Activated CD8-positive, alpha-beta memory T cell treated with anti-CD3 and anti-CD28 coated beads, Interleukin-2, amount 10 ng/mL, durations not matched to agents 7 days and 5 days (primary cell): ENCODE measurements around the gene RAPGEF3. TPM values are rescaled to one million over a fixed set of nuclear protein-coding genes. Genes with fewer than 3 reads are reported as not detected.
A peak's percentile ranks its signal among the peaks of the same experiment; 100 is the strongest.

Experiments used
- ATAC-seq: fragments of 150-1000 bp; cut with Tn5 transposase; one replicate; pipeline ENCODE4 v1.10.0; 2021; ENCODE audit warnings: moderate library complexity
- CTCF ChIA-PET: fragments of 350-600 bp; sonication (Branson Sonifier 250); formaldehyde crosslinking; loops from one replicate; lab custom pipeline; 2021; ENCODE audit warnings: antibody characterized with exemption; lab: Charles Lee
- DNase-seq: peaks from one replicate; pipeline ENCODE4 v3.0.0-alpha.2; 2020
- H3K27ac Mint-ChIP-seq: one replicate; pipeline ENCODE4 v1.8.0; 2021; ENCODE audit warnings: mild to moderate bottlenecking, mixed read lengths
- H3K27me3 Mint-ChIP-seq: one replicate; pipeline ENCODE4 v1.8.0; 2021; ENCODE audit warnings: mixed read lengths
- H3K36me3 Mint-ChIP-seq: one replicate; pipeline ENCODE4 v1.8.0; 2021; ENCODE audit warnings: mild to moderate bottlenecking, mixed read lengths
- H3K4me1 Mint-ChIP-seq: one replicate; pipeline ENCODE4 v1.8.0; 2021; ENCODE audit warnings: mixed read lengths
- H3K4me3 Mint-ChIP-seq: one replicate; pipeline ENCODE4 v1.8.0; 2021; ENCODE audit warnings: mild to moderate bottlenecking, moderate library complexity, mixed read lengths
- H3K9me3 Mint-ChIP-seq: one replicate; pipeline ENCODE4 v1.8.0; 2022; ENCODE audit warnings: low read depth, mixed read lengths
- total RNA-seq, 2 experiments: library from RNA; stranded (reverse); gene quantifications; one replicate each; pipeline ENCODE4 v1.2.3, GENCODE V29; 2021

Gene RAPGEF3
- total RNA-seq, 2 experiments from 2014 or later, result 1.5 to 1.9 TPM

- Mint-ChIP-seq H3K36me3 (peaks cover 21% of the 10 kb centered on the region), H3K4me3 (no peak overlapping the region), H3K27ac (peak overlapping the region; percentile 58), H3K9me3 (no peaks in the 10 kb centered on the region), H3K27me3 (no peaks in the 10 kb centered on the region), H3K4me1 (peaks cover 49% of the 10 kb centered on the region)
- CTCF ChIA-PET, result interaction anchor here (1.7 to 27.3 kb wide), 4 partner anchors 10 to 34 kb away, joined by 4 to 775 read pairs (median 34); partner anchors contain the start of gene HDAC7
- DNase-seq (no peak), ATAC-seq (no peak)
Measured at GRCh38 chr12:47799357-47799955, 40.8 kb upstream of the RAPGEF3 start.

GRCh38 chr12:47798382-47798948 lies 39.8 kb upstream of the RAPGEF3 start:
- CTCF ChIA-PET, result interaction anchor here (1.9 to 27.3 kb wide), 6 partner anchors 11 to 91 kb away, joined by 4 to 775 read pairs (median 21); partner anchors contain the start of gene HDAC7
- ATAC-seq, result no peak
- DNase-seq, result no peak
- no peaks in the 10 kb centered on the region for H3K27me3 Mint-ChIP-seq
- H3K4me3 Mint-ChIP-seq, result no peak overlapping the region
- peaks cover 21% of the 10 kb centered on the region for H3K36me3 Mint-ChIP-seq
- H3K27ac Mint-ChIP-seq, result no peak overlapping the region
- no peaks in the 10 kb centered on the region for H3K9me3 Mint-ChIP-seq
- peaks cover 39% of the 10 kb centered on the region for H3K4me1 Mint-ChIP-seq

GRCh38 chr12:47797441-47797840 lies 38.8 kb upstream of the RAPGEF3 start:
- Mint-ChIP-seq H3K4me1 (peaks cover 29% of the 10 kb centered on the region), H3K4me3 (no peak overlapping the region), H3K36me3 (peaks cover 23% of the 10 kb centered on the region), H3K27ac (peak overlapping the region; percentile 66), H3K9me3 (no peaks in the 10 kb centered on the region), H3K27me3 (no peaks in the 10 kb centered on the region)
- peak; percentile 61 for DNase-seq
- ATAC-seq, result peak; percentile 72
- CTCF ChIA-PET, result interaction anchor here (1.0 to 27.3 kb wide), 10 partner anchors 9 to 166 kb away, joined by 3 to 775 read pairs (median 8); partner anchors contain the start of gene TMEM106C

GRCh38 chr12:47795814-47796411 lies 37.2 kb upstream of the RAPGEF3 start:
- H3K9me3 Mint-ChIP-seq, result no peaks in the 10 kb centered on the region
- no peak overlapping the region for H3K27ac Mint-ChIP-seq
- ATAC-seq, result no peak
- CTCF ChIA-PET, result interaction anchor here (0.7 to 27.3 kb wide), 6 partner anchors 14 to 43 kb away, joined by 3 to 775 read pairs (median 18); no protein-coding TSS in a partner anchor
- peaks cover 27% of the 10 kb centered on the region for H3K36me3 Mint-ChIP-seq
- H3K27me3 Mint-ChIP-seq, result no peaks in the 10 kb centered on the region
- no peak for DNase-seq
- peaks cover 16% of the 10 kb centered on the region for H3K4me1 Mint-ChIP-seq
- no peak overlapping the region for H3K4me3 Mint-ChIP-seq

GRCh38 chr12:47795121-47795813 lies 36.6 kb upstream of the RAPGEF3 start:
- Mint-ChIP-seq H3K4me3 (no peak overlapping the region), H3K36me3 (peaks cover 30% of the 10 kb centered on the region), H3K9me3 (no peaks in the 10 kb centered on the region), H3K27me3 (no peaks in the 10 kb centered on the region), H3K27ac (no peak overlapping the region), H3K4me1 (peaks cover 14% of the 10 kb centered on the region)
- CTCF ChIA-PET, result interaction anchor here (0.8 to 11.5 kb wide), 3 partner anchors 13 to 43 kb away, joined by 3 to 80 read pairs (median 3); no protein-coding TSS in a partner anchor
- ATAC-seq (no peak), DNase-seq (no peak)

GRCh38 chr12:47794679-47795078 lies 36.0 kb upstream of the RAPGEF3 start:
- peaks cover 9% of the 10 kb centered on the region for H3K4me1 Mint-ChIP-seq
- no peaks in the 10 kb centered on the region for H3K9me3 Mint-ChIP-seq
- CTCF ChIA-PET, result interaction anchor here (0.8 to 11.5 kb wide), 2 partner anchors 37 to 44 kb away, joined by 3 to 80 read pairs; no protein-coding TSS in a partner anchor
- DNase-seq (no peak), ATAC-seq (no peak)
- H3K36me3 Mint-ChIP-seq, result peaks cover 30% of the 10 kb centered on the region
- no peaks in the 10 kb centered on the region for H3K27me3 Mint-ChIP-seq
- H3K27ac Mint-ChIP-seq, result no peak overlapping the region
- H3K4me3 Mint-ChIP-seq, result no peak overlapping the region

GRCh38 chr12:47793015-47793681 lies 34.5 kb upstream of the RAPGEF3 start:
- Mint-ChIP-seq H3K27me3 (no peaks in the 10 kb centered on the region), H3K27ac (no peak overlapping the region), H3K9me3 (no peaks in the 10 kb centered on the region), H3K4me1 (peaks cover 2% of the 10 kb centered on the region), H3K4me3 (no peak overlapping the region), H3K36me3 (peaks cover 43% of the 10 kb centered on the region)
- no peak for DNase-seq
- ATAC-seq, result no peak
- CTCF ChIA-PET, result interaction anchor here (0.8 to 11.5 kb wide), 4 partner anchors 9 to 78 kb away, joined by 3 to 80 read pairs (median 4); no protein-coding TSS in a partner anchor

GRCh38 chr12:47791874-47792273 lies 33.2 kb upstream of the RAPGEF3 start:
- no peak for ATAC-seq
- no peak for DNase-seq
- Mint-ChIP-seq H3K36me3 (peaks cover 49% of the 10 kb centered on the region), H3K9me3 (no peaks in the 10 kb centered on the region), H3K4me1 (no peaks in the 10 kb centered on the region), H3K27ac (peak overlapping the region; percentile 52), H3K27me3 (no peaks in the 10 kb centered on the region), H3K4me3 (no peak overlapping the region)
- CTCF ChIA-PET, result interaction anchor here (0.8 to 11.5 kb wide), 2 partner anchors 47 to 49 kb away, joined by 3 to 80 read pairs; no protein-coding TSS in a partner anchor

- CTCF ChIA-PET, result interaction anchor here (11.5 kb wide), 1 partner anchor 47 kb away, joined by 80 read pairs; no protein-coding TSS in a partner anchor
- no peak for ATAC-seq
- no peak overlapping the region for H3K4me3 Mint-ChIP-seq
- no peaks in the 10 kb centered on the region for H3K27me3 Mint-ChIP-seq
- H3K9me3 Mint-ChIP-seq, result no peaks in the 10 kb centered on the region
- peaks cover 53% of the 10 kb centered on the region for H3K36me3 Mint-ChIP-seq
- DNase-seq, result no peak
- no peak overlapping the region for H3K27ac Mint-ChIP-seq
- no peaks in the 10 kb centered on the region for H3K4me1 Mint-ChIP-seq
Measured at GRCh38 chr12:47791351-47791746, 32.7 kb upstream of the RAPGEF3 start.

GRCh38 chr12:47790676-47791350 lies 32.1 kb upstream of the RAPGEF3 start:
- Mint-ChIP-seq H3K9me3 (no peaks in the 10 kb centered on the region), H3K4me3 (no peak overlapping the region), H3K4me1 (no peaks in the 10 kb centered on the region), H3K27me3 (no peaks in the 10 kb centered on the region), H3K27ac (peak overlapping the region; percentile 26), H3K36me3 (peaks cover 54% of the 10 kb centered on the region)
- CTCF ChIA-PET, result interaction anchor here (0.8 to 11.5 kb wide), 6 partner anchors 9 to 48 kb away, joined by 3 to 80 read pairs (median 6); no protein-coding TSS in a partner anchor
- ATAC-seq (no peak), DNase-seq (no peak)

GRCh38 chr12:47789712-47790489 lies 31.2 kb upstream of the RAPGEF3 start:
- CTCF ChIA-PET, result interaction anchor here (0.8 to 11.5 kb wide), 9 partner anchors 8 to 49 kb away, joined by 3 to 80 read pairs (median 8); no protein-coding TSS in a partner anchor
- no peaks in the 10 kb centered on the region for H3K9me3 Mint-ChIP-seq
- no peak for ATAC-seq
- H3K4me1 Mint-ChIP-seq, result no peaks in the 10 kb centered on the region
- H3K27me3 Mint-ChIP-seq, result no peaks in the 10 kb centered on the region
- H3K4me3 Mint-ChIP-seq, result no peak overlapping the region
- no peak for DNase-seq
- peaks cover 56% of the 10 kb centered on the region for H3K36me3 Mint-ChIP-seq
- no peak overlapping the region for H3K27ac Mint-ChIP-seq
